ENCODE measurements around the gene METTL23. TPM values are rescaled to one million over a fixed set of nuclear protein-coding genes. Genes with fewer than 3 reads are reported as not detected.

The METTL23 gene
- total RNA-seq, 4 donors from 2014 or later: 13.8 to 32.5 (median 21.6) TPM

GRCh38 chr17:76758570-76758969, 31.9 kb downstream of the METTL23 start:
- Histone ChIP-seq H3K36me3 (no peaks in the 10 kb centered on the region), H3K27me3 (no peaks in the 10 kb centered on the region), H3K9me3 (no peaks in the 10 kb centered on the region), H3K27ac (no peak overlapping the region), H3K4me3 (no peak overlapping the region), H3K4me1 (no peaks in the 10 kb centered on the region)
- TF ChIP-seq, protein P1, sequence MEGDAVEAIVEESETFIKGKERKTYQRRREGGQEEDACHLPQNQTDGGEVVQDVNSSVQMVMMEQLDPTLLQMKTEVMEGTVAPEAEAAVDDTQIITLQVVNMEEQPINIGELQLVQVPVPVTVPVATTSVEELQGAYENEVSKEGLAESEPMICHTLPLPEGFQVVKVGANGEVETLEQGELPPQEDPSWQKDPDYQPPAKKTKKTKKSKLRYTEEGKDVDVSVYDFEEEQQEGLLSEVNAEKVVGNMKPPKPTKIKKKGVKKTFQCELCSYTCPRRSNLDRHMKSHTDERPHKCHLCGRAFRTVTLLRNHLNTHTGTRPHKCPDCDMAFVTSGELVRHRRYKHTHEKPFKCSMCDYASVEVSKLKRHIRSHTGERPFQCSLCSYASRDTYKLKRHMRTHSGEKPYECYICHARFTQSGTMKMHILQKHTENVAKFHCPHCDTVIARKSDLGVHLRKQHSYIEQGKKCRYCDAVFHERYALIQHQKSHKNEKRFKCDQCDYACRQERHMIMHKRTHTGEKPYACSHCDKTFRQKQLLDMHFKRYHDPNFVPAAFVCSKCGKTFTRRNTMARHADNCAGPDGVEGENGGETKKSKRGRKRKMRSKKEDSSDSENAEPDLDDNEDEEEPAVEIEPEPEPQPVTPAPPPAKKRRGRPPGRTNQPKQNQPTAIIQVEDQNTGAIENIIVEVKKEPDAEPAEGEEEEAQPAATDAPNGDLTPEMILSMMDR (IDR thresholded peaks at IDR 0.05): no peak
- TF ChIP-seq POLR2A (IDR thresholded peaks at IDR 0.05): no peak
- intact Hi-C loops (cut with DNase I; ENCODE audit: low total_unique reads): no loop called here
- DNase-seq: no peak

- Histone ChIP-seq H3K27me3 (no peaks in the 10 kb centered on the region), H3K4me1 (no peaks in the 10 kb centered on the region), H3K4me3 (no peak overlapping the region), H3K9me3 (no peaks in the 10 kb centered on the region), H3K36me3 (no peaks in the 10 kb centered on the region), H3K27ac (no peak overlapping the region)
- intact Hi-C loops (cut with DNase I; ENCODE audit: low total_unique reads): no loop called here
- TF ChIP-seq POLR2A (IDR thresholded peaks at IDR 0.05): no peak
- TF ChIP-seq, protein P1 (IDR thresholded peaks at IDR 0.05): no peak
- DNase-seq: peak in 1 of 2 donors; percentile 15
Observed at GRCh38 chr17:76772842-76773525, 46.3 kb downstream of the METTL23 start.

DNA sequence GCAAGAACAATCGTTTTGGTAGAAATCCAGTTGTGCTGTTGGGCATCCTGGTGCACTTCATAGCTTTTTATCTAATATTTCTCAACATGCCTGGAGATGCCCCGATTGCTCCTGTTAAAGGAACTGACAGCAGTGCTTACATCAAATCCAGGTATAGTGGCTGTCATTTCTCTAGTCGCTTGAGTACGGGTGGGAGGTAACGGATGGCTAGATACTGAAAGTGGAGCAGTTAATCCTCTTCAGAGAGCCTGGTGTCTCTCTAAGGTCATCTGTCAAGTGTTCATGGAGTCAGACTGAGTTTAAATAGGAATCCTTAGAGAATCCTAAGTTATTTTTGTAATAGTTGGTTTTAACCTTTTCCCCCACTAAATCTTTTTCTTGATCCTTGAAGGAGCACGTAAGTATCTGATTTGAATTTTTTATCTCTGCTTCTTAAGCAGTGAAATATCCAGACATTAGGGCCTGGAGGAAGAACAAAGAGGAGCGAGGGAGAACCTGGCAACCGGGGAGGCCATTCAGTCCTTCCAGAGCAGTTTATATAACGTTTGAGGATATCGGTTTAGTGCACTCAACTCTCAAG, 48.5 kb downstream of the METTL23 start:
- intact Hi-C loops (cut with DNase I; ENCODE audit: low total_unique reads): no loop called here
- no peaks in the 10 kb centered on the region for H3K36me3 ChIP-seq
- H3K4me3 ChIP-seq: no peak overlapping the region
- no peaks in the 10 kb centered on the region for H3K27me3 ChIP-seq
- DNase-seq: no peak
- H3K27ac ChIP-seq: no peak overlapping the region
- H3K9me3 ChIP-seq: no peaks in the 10 kb centered on the region
- no peaks in the 10 kb centered on the region for H3K4me1 ChIP-seq
- no peak for TF ChIP-seq POLR2A (IDR thresholded peaks at IDR 0.05)
- TF ChIP-seq, protein P1 (IDR thresholded peaks at IDR 0.05): no peak

- Histone ChIP-seq H3K27me3 (no peaks in the 10 kb centered on the region), H3K27ac (no peak overlapping the region), H3K4me3 (no peak overlapping the region), H3K36me3 (no peaks in the 10 kb centered on the region), H3K4me1 (no peaks in the 10 kb centered on the region), H3K9me3 (no peaks in the 10 kb centered on the region)
- no peak for DNase-seq
- intact Hi-C loops (cut with DNase I; ENCODE audit: low total_unique reads): no loop called here
- TF ChIP-seq, protein P1 (IDR thresholded peaks at IDR 0.05): no peak
- TF ChIP-seq POLR2A (IDR thresholded peaks at IDR 0.05): no peak
Observed at GRCh38 chr17:76781056-76781982, 54.7 kb downstream of the METTL23 start.
